Measurements from ENCODE around the gene ST8SIA5. TPM values are rescaled to one million over a fixed set of nuclear protein-coding genes. Genes with fewer than 3 reads are reported as not detected.

Gene ST8SIA5
- total RNA-seq, 1 donor from 2014 or later = 0.56 TPM

GRCh38 chr18:46625069-46625468, 131.8 kb downstream of the ST8SIA5 start:
- no peaks in the 10 kb centered on the region for H3K36me3 Mint-ChIP-seq (ENCODE audit: unreplicated experiment)
- H3K4me1 Mint-ChIP-seq (ENCODE audit: low read depth, unreplicated experiment) = peaks cover 4% of the 10 kb centered on the region
- no peak overlapping the region for H3K4me3 Mint-ChIP-seq (ENCODE audit: unreplicated experiment)
- no peaks in the 10 kb centered on the region for H3K9me3 Mint-ChIP-seq (ENCODE audit: unreplicated experiment)
- H3K27ac Mint-ChIP-seq (ENCODE audit: unreplicated experiment) = no peak overlapping the region
- no peak for DNase-seq
- no peaks in the 10 kb centered on the region for H3K27me3 Mint-ChIP-seq (ENCODE audit: unreplicated experiment)
- no peak for TF ChIP-seq CTCF (IDR thresholded peaks at IDR 0.05; ENCODE audit: partially characterized antibody, unreplicated experiment)

- Mint-ChIP-seq H3K4me1 (ENCODE audit: low read depth, unreplicated experiment) (peaks cover 4% of the 10 kb centered on the region), H3K27me3 (ENCODE audit: unreplicated experiment) (no peaks in the 10 kb centered on the region), H3K4me3 (ENCODE audit: unreplicated experiment) (no peak overlapping the region), H3K27ac (ENCODE audit: unreplicated experiment) (no peak overlapping the region), H3K9me3 (ENCODE audit: unreplicated experiment) (no peaks in the 10 kb centered on the region), H3K36me3 (ENCODE audit: unreplicated experiment) (no peaks in the 10 kb centered on the region)
- TF ChIP-seq CTCF (IDR thresholded peaks at IDR 0.05; ENCODE audit: partially characterized antibody, unreplicated experiment) = no peak
- no peak for DNase-seq
Measured at GRCh38 chr18:46624127-46624526, 132.7 kb downstream of the ST8SIA5 start.

- Mint-ChIP-seq H3K4me3 (ENCODE audit: unreplicated experiment) (no peak overlapping the region), H3K4me1 (ENCODE audit: low read depth, unreplicated experiment) (peaks cover 4% of the 10 kb centered on the region), H3K9me3 (ENCODE audit: unreplicated experiment) (no peaks in the 10 kb centered on the region), H3K27ac (ENCODE audit: unreplicated experiment) (no peak overlapping the region), H3K27me3 (ENCODE audit: unreplicated experiment) (no peaks in the 10 kb centered on the region), H3K36me3 (ENCODE audit: unreplicated experiment) (no peaks in the 10 kb centered on the region)
- no peak for TF ChIP-seq CTCF (IDR thresholded peaks at IDR 0.05; ENCODE audit: partially characterized antibody, unreplicated experiment)
- peak; percentile 22 for DNase-seq
Measured at GRCh38 chr18:46623541-46623940, 133.3 kb downstream of the ST8SIA5 start.

GRCh38 chr18:46622999-46623398, 133.9 kb downstream of the ST8SIA5 start:
- no peak overlapping the region for H3K4me3 Mint-ChIP-seq (ENCODE audit: unreplicated experiment)
- no peak for DNase-seq
- no peak for TF ChIP-seq CTCF (IDR thresholded peaks at IDR 0.05; ENCODE audit: partially characterized antibody, unreplicated experiment)
- H3K27ac Mint-ChIP-seq (ENCODE audit: unreplicated experiment) = no peak overlapping the region
- peaks cover 2% of the 10 kb centered on the region for H3K4me1 Mint-ChIP-seq (ENCODE audit: low read depth, unreplicated experiment)
- H3K27me3 Mint-ChIP-seq (ENCODE audit: unreplicated experiment) = no peaks in the 10 kb centered on the region
- H3K36me3 Mint-ChIP-seq (ENCODE audit: unreplicated experiment) = no peaks in the 10 kb centered on the region
- no peaks in the 10 kb centered on the region for H3K9me3 Mint-ChIP-seq (ENCODE audit: unreplicated experiment)

- TF ChIP-seq CTCF (IDR thresholded peaks at IDR 0.05; ENCODE audit: partially characterized antibody, unreplicated experiment) = no peak
- no peaks in the 10 kb centered on the region for H3K36me3 Mint-ChIP-seq (ENCODE audit: unreplicated experiment)
- H3K4me3 Mint-ChIP-seq (ENCODE audit: unreplicated experiment) = no peak overlapping the region
- no peak for DNase-seq
- no peaks in the 10 kb centered on the region for H3K4me1 Mint-ChIP-seq (ENCODE audit: low read depth, unreplicated experiment)
- H3K9me3 Mint-ChIP-seq (ENCODE audit: unreplicated experiment) = no peaks in the 10 kb centered on the region
- H3K27ac Mint-ChIP-seq (ENCODE audit: unreplicated experiment) = no peak overlapping the region
- H3K27me3 Mint-ChIP-seq (ENCODE audit: unreplicated experiment) = peaks cover 3% of the 10 kb centered on the region
Measured at GRCh38 chr18:46622451-46622850, 134.4 kb downstream of the ST8SIA5 start.

Data from glutamatergic neuron (in vitro differentiated cells).